Subcutaneous abdominal adipose tissue (tissue), 5 donors: ENCODE data around the gene RHBG.

Experiments
- H3K27ac ChIP-seq: one replicate; pipeline ENCODE4 v1.7.0; 2013; ENCODE audit warnings: low read depth, mild to moderate bottlenecking, inconsistent platforms, low read length, moderate library complexity
- H3K27me3 ChIP-seq, 5 donors: one replicate each; pipeline ENCODE4 v1.7.0; 2013; ENCODE audit warnings: low read length in 5 of 5, inconsistent platforms in 1 of 5; ENCODE audit not compliant: control insufficient read depth in 5 of 5, insufficient read depth in 4 of 5
- H3K36me3 ChIP-seq, 5 donors: one replicate each; pipeline ENCODE4 v1.7.0; 2013; ENCODE audit warnings: low read length in 5 of 5; ENCODE audit not compliant: control insufficient read depth in 5 of 5, insufficient read depth in 5 of 5
- H3K4me1 ChIP-seq, 5 donors: one replicate each; pipeline ENCODE4 v1.7.0; 2013; ENCODE audit warnings: low read length in 5 of 5, mild to moderate bottlenecking in 3 of 5, moderate library complexity in 1 of 5; ENCODE audit not compliant: control insufficient read depth in 5 of 5, insufficient read depth in 5 of 5
- H3K4me3 ChIP-seq, 5 donors: one replicate each; pipeline ENCODE4 v1.7.0; 2013; ENCODE audit warnings: low read length in 5 of 5, low read depth in 1 of 5
- H3K9ac ChIP-seq, 5 donors: one replicate each; pipeline ENCODE4 v1.7.0; 2013; ENCODE audit warnings: low read length in 5 of 5, mild to moderate bottlenecking in 4 of 5, moderate library complexity in 3 of 5
- H3K9me3 ChIP-seq, 5 donors: one replicate each; pipeline ENCODE4 v1.7.0; 2013; ENCODE audit warnings: low read length in 5 of 5; ENCODE audit not compliant: control insufficient read depth in 5 of 5
- donor health status: healthy.
- donor health status: healthy.
- donor health status: healthy.
- donor health status: healthy.
- donor health status: healthy.

RHBG gene

GRCh38 chr1:156423422-156424352 is 54.7 kb downstream of the RHBG start:
- Histone ChIP-seq H3K27ac (no peak overlapping the region), H3K4me3 (no peak overlapping the region), H3K9ac (no peak overlapping the region), H3K4me1 (peaks cover 0 to 32% (median 26%) of the 10 kb centered on the region in 5 donors), H3K36me3 (no peaks in the 10 kb centered on the region), H3K27me3 (peaks cover 46 to 75% (median 64%) of the 10 kb centered on the region in 5 donors), H3K9me3 (no peaks in the 10 kb centered on the region)

GRCh38 chr1:156424806-156425432 is 55.9 kb downstream of the RHBG start:
- Histone ChIP-seq H3K4me1 (peaks cover 0 to 33% (median 21%) of the 10 kb centered on the region in 5 donors), H3K4me3 (no peak overlapping the region), H3K27me3 (peaks cover 48 to 74% (median 65%) of the 10 kb centered on the region in 5 donors), H3K36me3 (no peaks in the 10 kb centered on the region), H3K27ac (no peak overlapping the region), H3K9ac (no peak overlapping the region), H3K9me3 (no peaks in the 10 kb centered on the region)

- H3K4me1 ChIP-seq = peaks cover 0 to 22% (median 11%) of the 10 kb centered on the region in 5 donors
- H3K36me3 ChIP-seq = no peaks in the 10 kb centered on the region
- peaks cover 44 to 74% (median 57%) of the 10 kb centered on the region in 5 donors for H3K27me3 ChIP-seq
- H3K9ac ChIP-seq = no peak overlapping the region
- H3K27ac ChIP-seq = no peak overlapping the region
- H3K4me3 ChIP-seq = no peak overlapping the region
- H3K9me3 ChIP-seq = no peaks in the 10 kb centered on the region
These were observed 56.9 kb downstream of the RHBG start for GRCh38 chr1:156425943-156426342.

GRCh38 chr1:156427957-156428356 is 58.9 kb downstream of the RHBG start:
- no peaks in the 10 kb centered on the region for H3K9me3 ChIP-seq
- no peaks in the 10 kb centered on the region for H3K36me3 ChIP-seq
- no peak overlapping the region for H3K4me3 ChIP-seq
- H3K27ac ChIP-seq = no peak overlapping the region
- peaks cover 41 to 72% (median 57%) of the 10 kb centered on the region in 5 donors for H3K27me3 ChIP-seq
- peaks cover 0 to 11% (median 0%) of the 10 kb centered on the region in 5 donors for H3K4me1 ChIP-seq
- no peak overlapping the region for H3K9ac ChIP-seq

GRCh38 chr1:156428746-156429288 is 59.8 kb downstream of the RHBG start:
- H3K27me3 ChIP-seq = peaks cover 42 to 76% (median 60%) of the 10 kb centered on the region in 5 donors
- H3K9ac ChIP-seq = no peak overlapping the region
- no peaks in the 10 kb centered on the region for H3K9me3 ChIP-seq
- H3K4me1 ChIP-seq = peaks cover 0 to 11% (median 0%) of the 10 kb centered on the region in 5 donors
- H3K4me3 ChIP-seq = no peak overlapping the region
- no peak overlapping the region for H3K27ac ChIP-seq
- H3K36me3 ChIP-seq = no peaks in the 10 kb centered on the region

- no peak overlapping the region for H3K27ac ChIP-seq
- H3K9me3 ChIP-seq = no peaks in the 10 kb centered on the region
- H3K9ac ChIP-seq = no peak overlapping the region
- H3K4me1 ChIP-seq = peaks cover 0 to 11% (median 0%) of the 10 kb centered on the region in 5 donors
- H3K4me3 ChIP-seq = no peak overlapping the region
- no peaks in the 10 kb centered on the region for H3K36me3 ChIP-seq
- peaks cover 47 to 82% (median 66%) of the 10 kb centered on the region in 5 donors for H3K27me3 ChIP-seq
These were observed 60.5 kb downstream of the RHBG start for GRCh38 chr1:156429313-156430060.

GRCh38 chr1:156430303-156430702 is 61.3 kb downstream of the RHBG start:
- peaks cover 55 to 85% (median 72%) of the 10 kb centered on the region in 5 donors for H3K27me3 ChIP-seq
- peaks cover 0 to 12% (median 3%) of the 10 kb centered on the region in 5 donors for H3K4me1 ChIP-seq
- no peak overlapping the region for H3K27ac ChIP-seq
- H3K36me3 ChIP-seq = no peaks in the 10 kb centered on the region
- H3K9me3 ChIP-seq = no peaks in the 10 kb centered on the region
- H3K9ac ChIP-seq = no peak overlapping the region
- H3K4me3 ChIP-seq = no peak overlapping the region

GRCh38 chr1:156430866-156431265 is 61.9 kb downstream of the RHBG start:
- H3K27me3 ChIP-seq = peaks cover 56 to 89% (median 72%) of the 10 kb centered on the region in 5 donors
- peaks cover 0 to 17% (median 8%) of the 10 kb centered on the region in 5 donors for H3K4me1 ChIP-seq
- no peak overlapping the region for H3K4me3 ChIP-seq
- no peaks in the 10 kb centered on the region for H3K9me3 ChIP-seq
- no peaks in the 10 kb centered on the region for H3K36me3 ChIP-seq
- H3K27ac ChIP-seq = no peak overlapping the region
- no peak overlapping the region for H3K9ac ChIP-seq

- no peak overlapping the region for H3K9ac ChIP-seq
- H3K27ac ChIP-seq = no peak overlapping the region
- H3K4me3 ChIP-seq = no peak overlapping the region
- H3K4me1 ChIP-seq = peaks cover 0 to 20% (median 12%) of the 10 kb centered on the region in 5 donors
- peaks cover 59 to 88% (median 71%) of the 10 kb centered on the region in 5 donors for H3K27me3 ChIP-seq
- no peaks in the 10 kb centered on the region for H3K9me3 ChIP-seq
- no peaks in the 10 kb centered on the region for H3K36me3 ChIP-seq
These were observed 62.4 kb downstream of the RHBG start for GRCh38 chr1:156431366-156431765.
